Measurements from ENCODE around the gene NTNG2. TPM values are rescaled to one million over a fixed set of nuclear protein-coding genes. Genes with fewer than 3 reads are reported as not detected.

The NTNG2 gene
- 0.65 TPM in 1 of 2 replicates, not detected in the other for total RNA-seq (2011; cell fraction: chromatin; rRNA removed; ENCODE audit: low replicate concordance)
- total RNA-seq (2011; cell fraction: nucleolus; rRNA removed): 0.13 and 0.67 TPM in 2 replicates
- 0.07 and 2.3 TPM in 2 replicates for total RNA-seq (2011; cell fraction: nucleoplasm; rRNA removed)
- total RNA-seq (2014; rRNA removed) (not detected in 2 replicates), total RNA-seq (2014; rRNA removed; fragmentation: Illumina TruSeq; extraction: Trizol) (not detected in 2 replicates), total RNA-seq (2015; rRNA removed; fragmentation: Illumina TruSeq; extraction: Trizol) (not detected in 2 replicates), total RNA-seq (2021) (0.09 and 0.42 TPM in 2 replicates), polyA plus RNA-seq (2011; rRNA removed) (0.11 TPM in 1 of 2 replicates, not detected in the other), polyA plus RNA-seq (2014; fragmentation: Illumina TruSeq; extraction: Trizol) (not detected in 2 replicates), polyA plus RNA-seq (2014; fragmentation: Nextera tagmentation; extraction: Ambion mirVana) (not detected), polyA plus RNA-seq (2014; rRNA removed) (0.01 TPM in 1 of 2 replicates, not detected in the other), polyA minus RNA-seq (2011; rRNA and poly(A)+ RNA removed) (not detected in 2 replicates), Bru-seq, nascent RNA (percentile 6 among the genes with signal in this experiment), BruChase-seq, experiment 1, labeled RNA remaining after a 2-hour chase (not detected), BruChase-seq, experiment 2, labeled RNA remaining after a 6-hour chase (percentile 5 among the genes with signal in this experiment)
- polyA plus RNA-seq (2011; cell fraction: cytosol; rRNA removed): 0.19 and 2.2 TPM in 2 replicates
- polyA plus RNA-seq (2011; cell fraction: nucleus; rRNA removed): 0.03 and 0.30 TPM in 2 replicates
- polyA plus RNA-seq (2012): 0.11 and 0.25 TPM in 2 replicates
- not detected in 2 replicates for polyA minus RNA-seq (2011; cell fraction: cytosol; rRNA and poly(A)+ RNA removed)
- polyA minus RNA-seq (2011; cell fraction: nucleus; rRNA and poly(A)+ RNA removed): 0.40 TPM in 1 of 2 replicates, not detected in the other
- long read RNA-seq, experiment 1: 0 reads
- long read RNA-seq, experiment 2, partial matches to known transcripts: 0 of 1 reads
- long read RNA-seq, experiment 2, other reads (novel, unspliced or antisense): 1 of 1 reads
- long read RNA-seq, experiment 3: 0 reads

GRCh38 chr9:132161743-132162184 is at the start of gene NTNG2:
TSS of gene NTNG2 (plus strand) at chr9:132162058. CDS start at chr9:132166832, 4,774 bp downstream.
- Histone ChIP-seq H3K4me1 (replicated peaks in 1 of 2; ENCODE audit: control insufficient read depth in 2 of 2, insufficient read depth in 2 of 2, low read length in 2 of 2) (peaks cover 0 to 32% of the 10 kb centered on the region in 2 experiments; a peak in 2 of 5 replicates), H4K20me1 (replicated peaks; ENCODE audit: control insufficient read depth, insufficient read depth, low read length) (peaks cover 11% of the 10 kb centered on the region), H3K27ac (ENCODE audit: extremely low read depth, low read depth, low read length) (no peak within 1 kb of the TSS), H3K9me1 (ENCODE audit: control insufficient read depth, insufficient read depth, low read length) (no peaks in the 10 kb centered on the region), H3K4me2 (ENCODE audit: insufficient read depth, low read length) (no peak within 1 kb of the TSS), H3K9ac (ENCODE audit: insufficient read depth in 1 of 2, low read depth in 2 of 2, low read length in 2 of 2) (no peak within 1 kb of the TSS), H3K27me3 (ENCODE audit: control insufficient read depth in 2 of 2, insufficient read depth in 2 of 2, low read length in 2 of 2) (peaks cover 38 to 80% of the 10 kb centered on the region in 2 experiments), H3K36me3 (ENCODE audit: control insufficient read depth, insufficient read depth, low read length) (no peaks in the 10 kb centered on the region), H3K79me2 (ENCODE audit: control insufficient read depth, insufficient read depth, low read length) (no peaks in the 10 kb centered on the region), H2AFZ (ENCODE audit: low read depth, low read length) (no peak within 1 kb of the TSS), H3K4me3 (no peak within 1 kb of the TSS), H3K9me3 (replicated peaks; ENCODE audit: control insufficient read depth, insufficient read depth, low read depth, low read length) (no peaks in the 10 kb centered on the region)
- BruUV-seq (replicated peaks): no TSS peak
- CTCF ChIA-PET (ENCODE audit: low intra/inter-chr PET ratio): interaction anchor here (0.7 kb wide), 1 partner anchor 338 kb away, joined by 4 read pairs; no protein-coding TSS in a partner anchor
- POLR2A ChIA-PET: no interaction called here
- TF ChIP-seq ATF2 (CRISPR knock-in tag; IDR thresholded peaks at IDR 0.05) (no peak), VEZF1 (CRISPR knock-in tag; IDR thresholded peaks at IDR 0.05) (peak; percentile 67; the same call in 1 of the 2 replicates), EZH2 (IDR thresholded peaks at IDR 0.05; ENCODE audit: borderline replicate concordance, low read depth, low read length) (no peak), IRF1 (CRISPR knock-in tag; IDR thresholded peaks at IDR 0.05; ENCODE audit: borderline replicate concordance) (no peak), KLF16 (IDR thresholded peaks at IDR 0.05) (no peak), RBM14 (IDR thresholded peaks at IDR 0.05; ENCODE audit: borderline replicate concordance, insufficient read depth, low read depth, low read length) (no peak), TBP (optimal IDR thresholded peaks at IDR 0.05; ENCODE audit: low read depth, low read length) (no peak), ZNF12 (CRISPR knock-in tag; IDR thresholded peaks at IDR 0.05) (no peak)
- intact Hi-C loops (cut with micrococcal nuclease): no loop called here
- WGBS (ENCODE audit: insufficient coverage, low coverage, missing lambda C conversion rate): 9% methylated on average over 37 of the region's 67 CpGs
- in situ Hi-C loops (cut with MboI): no loop called here
- ATAC-seq: no peak
- FAIRE-seq: no peak
- peak in 2 of 4 experiments; percentile 35 to 41 for DNase-seq (ENCODE audit: extremely low read depth in 1 of 4, low spot score in 3 of 4)
